ENCODE data around the gene RCAN1.

DNA sequence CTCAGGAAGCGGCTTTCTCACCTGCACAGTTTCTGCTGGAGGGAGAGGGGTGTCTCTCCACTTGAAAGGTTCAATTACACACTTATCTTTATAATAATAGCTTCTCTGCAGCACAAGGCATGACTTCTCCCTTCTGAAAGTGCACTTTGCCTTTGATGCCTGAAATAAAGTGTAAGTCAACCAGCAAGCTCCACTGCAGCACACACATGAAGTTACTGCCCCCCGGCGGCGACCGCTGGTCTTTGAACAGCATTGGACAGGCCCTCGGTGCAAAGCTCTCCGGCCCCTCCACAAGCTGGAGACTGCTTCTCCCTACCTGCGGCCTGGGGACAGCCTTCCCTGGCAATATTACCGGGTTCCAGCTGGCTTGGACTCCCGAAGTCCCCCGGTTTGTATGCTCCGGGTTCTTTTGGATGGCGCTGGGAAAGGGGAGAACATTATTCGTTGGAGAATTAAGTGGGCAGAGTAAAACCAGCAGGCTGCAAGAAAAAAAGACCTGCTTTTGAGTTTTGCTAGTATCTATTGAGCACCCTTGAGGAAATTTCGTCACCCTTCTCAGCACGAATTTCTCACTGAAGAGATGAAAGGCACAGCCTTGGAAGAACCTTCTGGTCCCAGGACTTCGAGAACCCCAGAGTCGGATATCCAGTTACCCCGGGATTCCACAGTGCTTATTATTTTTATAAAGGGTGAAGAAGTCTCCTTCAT, 11.8 kb downstream of the RCAN1 start:
- TF ChIP-seq, protein P1, sequence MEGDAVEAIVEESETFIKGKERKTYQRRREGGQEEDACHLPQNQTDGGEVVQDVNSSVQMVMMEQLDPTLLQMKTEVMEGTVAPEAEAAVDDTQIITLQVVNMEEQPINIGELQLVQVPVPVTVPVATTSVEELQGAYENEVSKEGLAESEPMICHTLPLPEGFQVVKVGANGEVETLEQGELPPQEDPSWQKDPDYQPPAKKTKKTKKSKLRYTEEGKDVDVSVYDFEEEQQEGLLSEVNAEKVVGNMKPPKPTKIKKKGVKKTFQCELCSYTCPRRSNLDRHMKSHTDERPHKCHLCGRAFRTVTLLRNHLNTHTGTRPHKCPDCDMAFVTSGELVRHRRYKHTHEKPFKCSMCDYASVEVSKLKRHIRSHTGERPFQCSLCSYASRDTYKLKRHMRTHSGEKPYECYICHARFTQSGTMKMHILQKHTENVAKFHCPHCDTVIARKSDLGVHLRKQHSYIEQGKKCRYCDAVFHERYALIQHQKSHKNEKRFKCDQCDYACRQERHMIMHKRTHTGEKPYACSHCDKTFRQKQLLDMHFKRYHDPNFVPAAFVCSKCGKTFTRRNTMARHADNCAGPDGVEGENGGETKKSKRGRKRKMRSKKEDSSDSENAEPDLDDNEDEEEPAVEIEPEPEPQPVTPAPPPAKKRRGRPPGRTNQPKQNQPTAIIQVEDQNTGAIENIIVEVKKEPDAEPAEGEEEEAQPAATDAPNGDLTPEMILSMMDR (conservative IDR thresholded peaks at IDR 0.05; ENCODE audit: low read depth, low read length) = peak; percentile 74
- TF ChIP-seq EZH2 (IDR thresholded peaks at IDR 0.05; ENCODE audit: borderline replicate concordance, low read depth, low read length, poor library complexity, severe bottlenecking) = no peak
